Hematopoietic multipotent progenitor cell treated with erythropoietin and hydrocortisone succinate and interleukin-3 and kit ligand, for 17 days (in vitro differentiated cells): ENCODE measurements around the gene EMC6.
A peak's percentile ranks its signal among the peaks of the same experiment; 100 is the strongest.

Experiments
- DNase-seq: peaks from one replicate; pipeline ENCODE4 v3.0.0-alpha.2; 2015; ENCODE audit warnings: low spot score

The EMC6 gene

GRCh38 chr17:3668279-3669084 lies at the start of gene EMC6, which contains the start of gene TAX1BP3:
TSS of gene EMC6 (plus strand) at chr17:3668812. CDS start at chr17:3669147, 335 bp downstream.
TSS of gene TAX1BP3 (minus strand) at chr17:3668578. CDS start at chr17:3668526, 52 bp downstream.
- peak; percentile 100 for DNase-seq

- DNase-seq: no peak
Observed at GRCh38 chr17:3621146-3621720, 47.4 kb upstream of the EMC6 start.

- DNase-seq: no peak
Observed at GRCh38 chr17:3622977-3623594, 45.5 kb upstream of the EMC6 start.

- DNase-seq: no peak
Observed at GRCh38 chr17:3626831-3627768, 41.5 kb upstream of the EMC6 start.

GRCh38 chr17:3627769-3628167 lies 40.8 kb upstream of the EMC6 start:
- no peak for DNase-seq

GRCh38 chr17:3630781-3631180 lies 37.8 kb upstream of the EMC6 start:
- DNase-seq: no peak

GRCh38 chr17:3632287-3632686 lies 36.3 kb upstream of the EMC6 start:
- DNase-seq: no peak

- DNase-seq: no peak
Observed at GRCh38 chr17:3635474-3636153, 33.0 kb upstream of the EMC6 start.

- peak; percentile 98 for DNase-seq
Observed at GRCh38 chr17:3636154-3636907, 32.3 kb upstream of the EMC6 start, which contains the start of the genes CTNS and SHPK. TSS of gene CTNS (plus strand) at chr17:3636760. CDS start at chr17:3640207, 3,447 bp downstream. TSS of gene SHPK (minus strand) at chr17:3636250. CDS start at chr17:3636219, 31 bp downstream.

- no peak for DNase-seq
Observed at GRCh38 chr17:3636908-3637373, 31.7 kb upstream of the EMC6 start.

- peak; percentile 55 for DNase-seq
Observed at GRCh38 chr17:3639981-3640596, 28.5 kb upstream of the EMC6 start.

- no peak for DNase-seq
Observed at GRCh38 chr17:3641014-3641413, 27.6 kb upstream of the EMC6 start.

GRCh38 chr17:3641717-3642486 lies 26.7 kb upstream of the EMC6 start:
- DNase-seq: no peak

GRCh38 chr17:3643889-3644349 lies 24.7 kb upstream of the EMC6 start:
- DNase-seq: no peak

- DNase-seq: no peak
Observed at GRCh38 chr17:3645310-3645709, 23.3 kb upstream of the EMC6 start.

- no peak for DNase-seq
Observed at GRCh38 chr17:3647251-3647650, 21.4 kb upstream of the EMC6 start.

- peak; percentile 46 for DNase-seq
Observed at GRCh38 chr17:3647769-3648555, 20.6 kb upstream of the EMC6 start.

- no peak for DNase-seq
Observed at GRCh38 chr17:3655766-3656165, 12.8 kb upstream of the EMC6 start.
